ENCODE measurements around the gene NHERF1.

Gene NHERF1

DNA sequence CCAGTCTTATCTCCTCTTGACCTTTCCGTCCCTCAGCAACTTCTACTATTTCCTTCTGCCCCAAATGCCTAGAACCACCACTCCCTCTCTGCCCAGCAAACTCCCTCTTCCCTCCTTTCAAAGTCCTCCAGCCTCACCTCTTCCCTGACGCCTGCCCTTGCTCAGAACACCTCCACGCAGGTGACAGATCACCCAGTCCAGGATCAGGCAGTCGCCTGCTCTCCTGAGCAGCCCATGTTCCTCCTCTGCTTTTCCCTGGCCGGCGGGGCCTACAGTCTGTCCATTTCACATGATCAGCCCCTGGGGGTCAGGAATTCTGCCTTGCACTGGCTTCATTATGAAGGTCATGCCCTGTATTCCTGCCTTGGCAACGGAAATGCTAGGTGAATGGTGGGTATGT lies 36.1 kb upstream of the NHERF1 start:
- H3K4me1 ChIP-seq (ENCODE audit: insufficient read depth, low read length, severe bottlenecking): no peaks in the 10 kb centered on the region
- H3K9me2 ChIP-seq (ENCODE audit: low read depth, low read length): no peaks in the 10 kb centered on the region
- TF ChIP-seq, protein P1, sequence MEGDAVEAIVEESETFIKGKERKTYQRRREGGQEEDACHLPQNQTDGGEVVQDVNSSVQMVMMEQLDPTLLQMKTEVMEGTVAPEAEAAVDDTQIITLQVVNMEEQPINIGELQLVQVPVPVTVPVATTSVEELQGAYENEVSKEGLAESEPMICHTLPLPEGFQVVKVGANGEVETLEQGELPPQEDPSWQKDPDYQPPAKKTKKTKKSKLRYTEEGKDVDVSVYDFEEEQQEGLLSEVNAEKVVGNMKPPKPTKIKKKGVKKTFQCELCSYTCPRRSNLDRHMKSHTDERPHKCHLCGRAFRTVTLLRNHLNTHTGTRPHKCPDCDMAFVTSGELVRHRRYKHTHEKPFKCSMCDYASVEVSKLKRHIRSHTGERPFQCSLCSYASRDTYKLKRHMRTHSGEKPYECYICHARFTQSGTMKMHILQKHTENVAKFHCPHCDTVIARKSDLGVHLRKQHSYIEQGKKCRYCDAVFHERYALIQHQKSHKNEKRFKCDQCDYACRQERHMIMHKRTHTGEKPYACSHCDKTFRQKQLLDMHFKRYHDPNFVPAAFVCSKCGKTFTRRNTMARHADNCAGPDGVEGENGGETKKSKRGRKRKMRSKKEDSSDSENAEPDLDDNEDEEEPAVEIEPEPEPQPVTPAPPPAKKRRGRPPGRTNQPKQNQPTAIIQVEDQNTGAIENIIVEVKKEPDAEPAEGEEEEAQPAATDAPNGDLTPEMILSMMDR (IDR thresholded peaks at IDR 0.05; ENCODE audit: low read length): no peak
- no peak for TF ChIP-seq EZH2 (IDR thresholded peaks at IDR 0.05; ENCODE audit: borderline replicate concordance, low read length)

DNA sequence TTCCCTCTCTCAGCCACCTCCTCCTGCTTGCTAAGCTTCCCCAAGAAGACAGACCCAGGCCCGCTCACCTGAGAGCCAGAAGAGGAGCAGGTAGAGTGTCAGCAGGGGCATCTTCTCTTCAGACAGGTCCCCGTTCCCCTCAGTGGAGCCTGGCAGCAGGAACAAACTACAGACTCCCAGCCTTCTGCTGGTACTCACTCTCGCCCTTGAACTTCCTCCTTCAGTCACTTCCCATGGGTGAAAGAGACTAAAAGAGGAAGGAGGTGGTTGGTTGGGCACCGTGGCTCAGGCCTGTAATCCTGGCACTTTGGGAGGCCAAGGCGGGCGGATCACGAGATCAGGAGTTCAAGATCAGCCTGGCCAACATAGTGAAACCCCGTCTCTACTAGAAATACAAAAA lies 35.7 kb upstream of the NHERF1 start, which contains the start of gene CD300LF:
CD300LF (minus strand) TSS at position 168 of the 400 bp plus-strand sequence; CDS start at position 111, 57 bp downstream.
- Histone ChIP-seq H3K9me3 (ENCODE audit: low read length) (no peaks in the 10 kb centered on the region), H3K27me3 (ENCODE audit: insufficient read depth, low read length) (no peaks in the 10 kb centered on the region), H3F3A (ENCODE audit: insufficient read depth, low read length) (no peaks in the 10 kb centered on the region), H4K20me1 (ENCODE audit: insufficient read depth, low read length) (no peaks in the 10 kb centered on the region), H3K9me2 (ENCODE audit: low read depth, low read length) (no peaks in the 10 kb centered on the region), H3K9ac (ENCODE audit: low read length) (no peak within 1 kb of the TSS), H3K4me1 (ENCODE audit: insufficient read depth, low read length, severe bottlenecking) (no peaks in the 10 kb centered on the region), H3K27ac (ENCODE audit: low read depth, low read length, poor library complexity, severe bottlenecking) (no peak within 1 kb of the TSS), H3K4me2 (ENCODE audit: low read length) (no peak within 1 kb of the TSS), H3K79me2 (ENCODE audit: insufficient read depth, low read length) (no peaks in the 10 kb centered on the region), H2AFZ (ENCODE audit: low read length) (no peak within 1 kb of the TSS), H3K4me3 (ENCODE audit: low read depth, low read length, poor library complexity, severe bottlenecking) (no peak within 1 kb of the TSS), H3K36me3 (ENCODE audit: insufficient read depth, low read length) (no peaks in the 10 kb centered on the region)
- TF ChIP-seq, protein P1 (IDR thresholded peaks at IDR 0.05; ENCODE audit: low read length): no peak
- TF ChIP-seq EZH2 (IDR thresholded peaks at IDR 0.05; ENCODE audit: borderline replicate concordance, low read length): no peak

More for the DNA sequence above, 36.1 kb upstream of the NHERF1 start:
- H3K4me3 ChIP-seq (ENCODE audit: low read depth, low read length, poor library complexity, severe bottlenecking): no peak overlapping the region
- no peak overlapping the region for H3K9ac ChIP-seq (ENCODE audit: low read length)
- H3K36me3 ChIP-seq (ENCODE audit: insufficient read depth, low read length): no peaks in the 10 kb centered on the region
- H3K9me3 ChIP-seq (ENCODE audit: low read length): no peaks in the 10 kb centered on the region
- H3K27me3 ChIP-seq (ENCODE audit: insufficient read depth, low read length): no peaks in the 10 kb centered on the region
- H3K79me2 ChIP-seq (ENCODE audit: insufficient read depth, low read length): no peaks in the 10 kb centered on the region
- no peak overlapping the region for H3K27ac ChIP-seq (ENCODE audit: low read depth, low read length, poor library complexity, severe bottlenecking)
- no peaks in the 10 kb centered on the region for H4K20me1 ChIP-seq (ENCODE audit: insufficient read depth, low read length)
- H3F3A ChIP-seq (ENCODE audit: insufficient read depth, low read length): no peaks in the 10 kb centered on the region
- H3K4me2 ChIP-seq (ENCODE audit: low read length): no peak overlapping the region
- H2AFZ ChIP-seq (ENCODE audit: low read length): no peak overlapping the region

DNA sequence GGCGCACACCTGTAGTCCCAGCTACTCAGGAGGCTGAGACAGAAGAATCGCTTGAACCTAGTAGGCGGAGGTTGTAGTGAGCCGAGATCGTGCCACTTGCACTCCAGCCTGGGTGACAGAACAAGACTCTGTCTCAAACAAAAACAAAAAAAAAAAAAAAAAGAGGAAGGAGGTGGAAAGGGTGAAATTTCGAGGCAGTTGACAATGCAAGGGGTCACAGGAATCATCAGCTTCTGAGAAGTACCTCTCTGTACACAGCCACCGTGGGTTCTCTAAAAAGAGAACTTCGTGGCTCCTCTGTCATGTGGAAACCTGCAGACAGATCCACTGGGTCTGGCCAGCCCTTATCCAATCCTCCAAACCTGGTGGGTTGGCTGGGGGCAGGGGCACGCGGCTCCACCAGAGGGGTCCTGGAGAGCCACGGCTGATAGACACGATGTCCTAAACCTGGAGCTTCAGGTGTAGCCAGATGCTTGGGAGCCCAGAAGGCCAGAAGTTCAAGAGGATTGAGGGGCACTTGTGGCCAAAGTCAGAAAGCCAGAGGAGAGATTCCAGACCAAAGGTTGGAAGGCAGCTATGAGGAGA lies 35.2 kb upstream of the NHERF1 start:
- H3K27ac ChIP-seq (ENCODE audit: low read depth, low read length, poor library complexity, severe bottlenecking): no peak overlapping the region
- H3K79me2 ChIP-seq (ENCODE audit: insufficient read depth, low read length): no peaks in the 10 kb centered on the region
- H2AFZ ChIP-seq (ENCODE audit: low read length): no peak overlapping the region
- H3K9me3 ChIP-seq (ENCODE audit: low read length): no peaks in the 10 kb centered on the region
- TF ChIP-seq, protein P1 (IDR thresholded peaks at IDR 0.05; ENCODE audit: low read length): no peak
- no peak for TF ChIP-seq EZH2 (IDR thresholded peaks at IDR 0.05; ENCODE audit: borderline replicate concordance, low read length)
- H3K4me2 ChIP-seq (ENCODE audit: low read length): no peak overlapping the region
- no peak overlapping the region for H3K4me3 ChIP-seq (ENCODE audit: low read depth, low read length, poor library complexity, severe bottlenecking)
- no peaks in the 10 kb centered on the region for H4K20me1 ChIP-seq (ENCODE audit: insufficient read depth, low read length)
- H3K36me3 ChIP-seq (ENCODE audit: insufficient read depth, low read length): no peaks in the 10 kb centered on the region
- no peaks in the 10 kb centered on the region for H3K27me3 ChIP-seq (ENCODE audit: insufficient read depth, low read length)
- no peak overlapping the region for H3K9ac ChIP-seq (ENCODE audit: low read length)
- no peaks in the 10 kb centered on the region for H3K9me2 ChIP-seq (ENCODE audit: low read depth, low read length)
- H3K4me1 ChIP-seq (ENCODE audit: insufficient read depth, low read length, severe bottlenecking): no peaks in the 10 kb centered on the region
- no peaks in the 10 kb centered on the region for H3F3A ChIP-seq (ENCODE audit: insufficient read depth, low read length)

Measured in OCI-LY1 (cell line).